Spleen (tissue), 11 donors: ENCODE data around the gene PLA2G10. TPM values are rescaled to one million over a fixed set of nuclear protein-coding genes. Genes with fewer than 3 reads are reported as not detected.

Source experiments
- DNase-seq: peaks from one replicate; pipeline ENCODE4 v3.0.0-alpha.2; 2020
- H3K27ac ChIP-seq, 8 donors: fragments of 200-600 bp; sonication (generic) in 7 of 8; 1 replicate in 4 of 8; 2 replicates in 4 of 8; pipeline versions ENCODE4 v1.5.0 to v1.8.0; 2016 to 2021; ENCODE audit warnings: inconsistent platforms in 4 of 8, mild to moderate bottlenecking in 4 of 8, moderate library complexity in 1 of 8
- H3K27me3 ChIP-seq, 7 donors: fragments of 200-600 bp; sonication (generic) in 6 of 7; replicated peaks in 1 of 7; 1 replicate in 4 of 7; 2 replicates in 3 of 7; pipeline versions ENCODE4 v1.5.0 to v1.8.0; 2016 to 2021; ENCODE audit warnings: inconsistent platforms in 3 of 7, mild to moderate bottlenecking in 1 of 7
- H3K36me3 ChIP-seq, 6 donors: fragments of 200-600 bp; sonication (generic) in 5 of 6; 1 replicate in 4 of 6; 2 replicates in 2 of 6; pipeline versions ENCODE4 v1.5.0 to v1.8.0; 2016 to 2021; ENCODE audit warnings: inconsistent platforms in 2 of 6
- H3K4me1 ChIP-seq, 6 donors: fragments of 200-600 bp; sonication (generic) in 5 of 6; 1 replicate in 3 of 6; 2 replicates in 3 of 6; pipeline versions ENCODE4 v1.5.0 to v1.8.0; 2016 to 2021; ENCODE audit warnings: inconsistent platforms in 3 of 6
- H3K4me3 ChIP-seq, 8 donors: fragments of 200-600 bp; sonication (generic) in 7 of 8; 1 replicate in 4 of 8; 2 replicates in 4 of 8; pipeline versions ENCODE4 v1.5.0 to v1.8.0; 2016 to 2021; ENCODE audit warnings: inconsistent platforms in 4 of 8, mild to moderate bottlenecking in 4 of 8, moderate library complexity in 2 of 8
- H3K9me3 ChIP-seq, 8 donors: fragments of 200-600 bp; sonication (generic) in 7 of 8; 1 replicate in 4 of 8; 2 replicates in 4 of 8; pipeline versions ENCODE4 v1.5.0 to v1.8.0; 2016 to 2021; ENCODE audit warnings: inconsistent platforms in 4 of 8
- POLR2A ChIP-seq, 3 donors: fragments of 450-650 bp; IDR thresholded peaks; one replicate each; pipeline ENCODE4 v1.5.1; 2017; ENCODE audit warnings: antibody characterized with exemption in 3 of 3, mild to moderate bottlenecking in 1 of 3
- POLR2AphosphoS5 ChIP-seq, 3 donors: sonication (generic); formaldehyde crosslinking; IDR thresholded peaks; one replicate each; pipeline ENCODE4 v1.5.1; 2017; ENCODE audit warnings: antibody characterized with exemption in 3 of 3
- WGBS, 5 donors: extraction: QIAGEN DNeasy Blood & Tissue Kit in 3 of 5; methylation state at CpG; one replicate each; pipeline versions ENCODE4 v1.1.5 to v1.1.7; 2013 to 2018; 5-methylcytosine and 5-hydroxymethylcytosine counted together
- intact Hi-C: fragments of 100-400 bp; cut with DNase I; formaldehyde crosslinking; loops from one replicate; pipeline ENCODE4 v1.15.0; 2023; ENCODE audit warnings: low total_unique reads
- polyA plus RNA-seq, 3 donors: library from polyadenylated mRNA; stranded (reverse); fragments of 200-250 nt; gene quantifications; one replicate each; pipeline ENCODE4 v1.2.1, GENCODE V29; 2013
- total RNA-seq, 7 donors: library from RNA; depleted of rRNA in 3 of 7; stranded (reverse); fragments of >200 nt in 3 of 7; fragmentation: NEBNext Ultra II Directional in 4 of 7; extraction: Animal tissue kit (Norgen Biotek cat#: 25700) in 4 of 7; gene quantifications; one replicate each; pipeline versions ENCODE4 v1.1.0 to v1.2.1, GENCODE V29; 2016 to 2021
- TF ChIP-seq, protein P1 (sequence below), 11 experiments: fragments of 200-600 bp in 7 of 11; fragments of 450-650 bp in 4 of 11; sonication (generic) in 4 of 11; IDR thresholded peaks in 8 of 11; conservative IDR thresholded peaks in 3 of 11; 1 replicate in 7 of 11; 2 replicates in 4 of 11; pipeline versions ENCODE4 v1.4.0 to v1.8.0; 2016 to 2021; ENCODE audit warnings: antibody characterized with exemption in 11 of 11, inconsistent platforms in 4 of 11, mild to moderate bottlenecking in 1 of 11
- donor health status: healthy with polysubstance abuse.
- donor health status: DM: no; HTN: no; CAD: no; lungs with moderate emphysema.
- donor health status: DM: no; HTN: no; CAD: no.
- donor health status: Bipolar disorder and iron deficiency.
- donor health status: healthy.
- donor health status: DM: no; HTN: no; CAD: no.
- donor health status: DM: yes; HTN: yes; CAD: no.

The PLA2G10 gene
- total and polyA plus RNA-seq, 10 donors, result 0.12 to 0.13 TPM; not detected in 8

DNA sequence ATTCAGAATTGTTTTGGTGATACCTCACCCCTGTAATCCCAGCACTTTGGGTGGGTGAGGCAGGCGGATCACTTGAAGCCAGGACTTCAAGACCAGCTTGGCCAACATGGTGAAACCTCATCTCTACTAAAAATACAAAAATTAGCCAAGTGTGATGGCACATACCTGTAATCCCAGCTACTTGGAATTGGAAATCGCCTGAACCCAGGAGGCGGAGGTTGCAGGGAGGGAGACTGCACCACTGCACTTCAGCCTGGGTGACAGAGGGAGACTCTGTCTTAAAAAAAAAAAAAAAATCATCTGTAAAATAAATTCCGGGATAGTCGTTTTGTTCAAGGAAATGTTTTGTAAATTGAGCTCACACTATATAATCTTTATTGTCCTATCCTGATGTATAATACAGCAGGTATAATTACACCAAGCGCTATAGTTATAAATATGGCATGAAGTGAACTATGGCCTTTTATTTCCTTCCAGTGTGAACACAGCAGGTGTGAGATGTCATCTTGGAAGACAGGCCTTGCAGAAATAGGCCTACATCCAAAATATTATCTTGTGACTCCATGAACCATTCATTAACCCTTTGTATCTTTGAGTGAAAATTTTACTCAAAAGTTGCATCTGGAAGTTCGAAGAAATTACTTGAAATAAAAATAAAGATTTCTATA is 25.4 kb downstream of the PLA2G10 start:
- intact Hi-C loops, result no loop called here
- no peak for DNase-seq
- TF ChIP-seq POLR2A (IDR thresholded peaks at IDR 0.05) (no peak), POLR2AphosphoS5 (IDR thresholded peaks at IDR 0.05) (no peak)
- TF ChIP-seq, protein P1, sequence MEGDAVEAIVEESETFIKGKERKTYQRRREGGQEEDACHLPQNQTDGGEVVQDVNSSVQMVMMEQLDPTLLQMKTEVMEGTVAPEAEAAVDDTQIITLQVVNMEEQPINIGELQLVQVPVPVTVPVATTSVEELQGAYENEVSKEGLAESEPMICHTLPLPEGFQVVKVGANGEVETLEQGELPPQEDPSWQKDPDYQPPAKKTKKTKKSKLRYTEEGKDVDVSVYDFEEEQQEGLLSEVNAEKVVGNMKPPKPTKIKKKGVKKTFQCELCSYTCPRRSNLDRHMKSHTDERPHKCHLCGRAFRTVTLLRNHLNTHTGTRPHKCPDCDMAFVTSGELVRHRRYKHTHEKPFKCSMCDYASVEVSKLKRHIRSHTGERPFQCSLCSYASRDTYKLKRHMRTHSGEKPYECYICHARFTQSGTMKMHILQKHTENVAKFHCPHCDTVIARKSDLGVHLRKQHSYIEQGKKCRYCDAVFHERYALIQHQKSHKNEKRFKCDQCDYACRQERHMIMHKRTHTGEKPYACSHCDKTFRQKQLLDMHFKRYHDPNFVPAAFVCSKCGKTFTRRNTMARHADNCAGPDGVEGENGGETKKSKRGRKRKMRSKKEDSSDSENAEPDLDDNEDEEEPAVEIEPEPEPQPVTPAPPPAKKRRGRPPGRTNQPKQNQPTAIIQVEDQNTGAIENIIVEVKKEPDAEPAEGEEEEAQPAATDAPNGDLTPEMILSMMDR (IDR thresholded peaks at IDR 0.05 in 8 of 11, conservative IDR thresholded peaks at IDR 0.05 in 3 of 11), result no peak
- Histone ChIP-seq H3K9me3 (no peaks in the 10 kb centered on the region), H3K27ac (no peak overlapping the region), H3K36me3 (peaks cover 0 to 64% (median 58%) of the 10 kb centered on the region in 6 donors), H3K27me3 (no peaks in the 10 kb centered on the region), H3K4me3 (no peak overlapping the region), H3K4me1 (peaks cover 0 to 9% (median 0%) of the 10 kb centered on the region in 6 donors)
- 89 to 94% (median 91%) methylated on average over 7 of the region's 7 CpGs for WGBS, 5 donors

DNA sequence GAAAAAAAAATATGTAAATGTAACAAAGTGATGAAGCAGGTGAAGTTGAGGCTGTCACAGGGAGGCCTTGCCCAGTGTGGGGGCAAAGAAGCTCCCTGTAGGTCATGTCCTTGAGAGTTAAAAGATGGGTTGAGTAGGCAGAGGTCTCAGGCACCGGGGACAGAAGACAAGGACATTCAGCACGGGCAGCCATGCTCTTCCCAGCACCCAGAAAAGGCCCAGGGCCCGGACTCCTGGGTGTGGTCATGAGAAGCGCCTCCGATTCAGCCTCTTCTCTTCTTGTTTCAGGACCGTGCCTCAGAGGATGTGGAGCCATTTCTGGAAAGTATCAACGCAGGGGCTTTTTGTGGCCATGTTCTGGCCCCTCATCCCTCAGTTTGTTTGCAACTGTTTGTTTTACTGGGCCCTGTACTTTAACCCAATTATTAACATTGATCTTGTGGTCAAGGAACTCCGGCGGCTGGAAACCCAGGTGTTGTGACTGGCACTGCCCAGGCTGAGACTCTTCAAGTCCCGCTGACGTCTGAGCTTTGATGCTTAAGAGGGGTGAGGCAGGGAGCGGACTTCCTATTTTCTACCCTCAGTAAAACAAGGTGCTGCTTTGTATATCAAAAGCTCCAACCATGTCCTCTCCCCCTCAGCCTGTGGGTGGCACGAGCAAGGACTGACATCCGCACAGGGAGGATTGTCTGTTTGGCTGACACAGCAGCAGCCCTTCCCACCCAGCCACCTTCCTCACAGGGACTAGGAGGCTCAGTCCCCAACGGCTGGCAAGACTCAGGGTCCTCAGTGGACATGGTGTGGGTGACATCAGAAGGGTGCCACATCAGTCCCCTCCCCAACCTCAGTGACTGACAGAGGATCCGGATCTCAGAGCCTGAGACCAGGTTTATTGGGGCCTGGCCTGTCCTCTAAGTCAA is 26.5 kb downstream of the PLA2G10 start:
- Histone ChIP-seq H3K27me3 (no peaks in the 10 kb centered on the region), H3K27ac (no peak overlapping the region), H3K9me3 (no peaks in the 10 kb centered on the region), H3K4me1 (peaks cover 0 to 1% (median 0%) of the 10 kb centered on the region in 6 donors), H3K36me3 (peaks cover 6 to 75% (median 69%) of the 10 kb centered on the region in 6 donors), H3K4me3 (no peak overlapping the region)
- 89 to 94% (median 92%) methylated on average over 16 of the region's 16 CpGs for WGBS, 5 donors
- TF ChIP-seq, protein P1 (IDR thresholded peaks at IDR 0.05 in 8 of 11, conservative IDR thresholded peaks at IDR 0.05 in 3 of 11), result no peak
- TF ChIP-seq POLR2AphosphoS5 (IDR thresholded peaks at IDR 0.05), result no peak
- no peak for TF ChIP-seq POLR2A (IDR thresholded peaks at IDR 0.05)
- intact Hi-C loops, result no loop called here
- no peak for DNase-seq

- WGBS, 5 donors, result 65 to 76% (median 71%) methylated on average over 2 of the region's 2 CpGs
These were observed 36.0 kb downstream of the PLA2G10 start for GRCh38 chr16:14658063-14658462.

More at GRCh38 chr16:14658063-14658462, 36.0 kb downstream of the PLA2G10 start:
- peak overlapping the region in 2 of 8 donors; percentile 13 to 33 for H3K27ac ChIP-seq
- peaks cover 0 to 7% (median 0%) of the 10 kb centered on the region in 6 donors for H3K4me1 ChIP-seq
- H3K9me3 ChIP-seq, result no peaks in the 10 kb centered on the region
- peaks cover 9 to 100% (median 92%) of the 10 kb centered on the region in 6 donors for H3K36me3 ChIP-seq
- TF ChIP-seq, protein P1 (IDR thresholded peaks at IDR 0.05 in 8 of 11, conservative IDR thresholded peaks at IDR 0.05 in 3 of 11), result no peak
- TF ChIP-seq POLR2A (IDR thresholded peaks at IDR 0.05) (no peak), POLR2AphosphoS5 (IDR thresholded peaks at IDR 0.05) (no peak)
- intact Hi-C loops, result no loop called here
- H3K27me3 ChIP-seq, result no peaks in the 10 kb centered on the region
- no peak overlapping the region for H3K4me3 ChIP-seq
- no peak for DNase-seq
